Immature natural killer cell (primary cell): Measurements from ENCODE around the gene GRM7. TPM values are rescaled to one million over a fixed set of nuclear protein-coding genes. Genes with fewer than 3 reads are reported as not detected.

Source experiments
- DNase-seq, 3 donors: peaks; one replicate each; pipeline ENCODE4 v3.0.0; 2022; ENCODE audit warnings: mixed read lengths in 1 of 3
- H3K27ac Mint-ChIP-seq, 6 donors: one replicate each; pipeline ENCODE4 v1.8.0; 2020; ENCODE audit warnings: mixed read lengths in 6 of 6, mild to moderate bottlenecking in 5 of 6, inconsistent platforms in 4 of 6, moderate library complexity in 3 of 6
- H3K27me3 Mint-ChIP-seq, 3 donors: one replicate each; pipeline ENCODE4 v1.8.0; 2020 to 2021; ENCODE audit warnings: low read depth in 3 of 3, mild to moderate bottlenecking in 3 of 3, mixed read lengths in 3 of 3, moderate library complexity in 3 of 3, inconsistent platforms in 1 of 3
- H3K36me3 Mint-ChIP-seq, 3 donors: one replicate each; pipeline ENCODE4 v1.8.0; 2020; ENCODE audit warnings: mixed read lengths in 3 of 3, inconsistent platforms in 2 of 3, mild to moderate bottlenecking in 2 of 3
- H3K4me1 Mint-ChIP-seq, 2 donors: one replicate each; pipeline ENCODE4 v1.8.0; 2020; ENCODE audit warnings: inconsistent platforms in 2 of 2, mild to moderate bottlenecking in 2 of 2, mixed read lengths in 2 of 2, moderate library complexity in 1 of 2
- H3K4me3 Mint-ChIP-seq, 5 donors: one replicate each; pipeline ENCODE4 v1.8.0; 2020; ENCODE audit warnings: mild to moderate bottlenecking in 5 of 5, mixed read lengths in 5 of 5, inconsistent platforms in 3 of 5, moderate library complexity in 3 of 5
- H3K9me3 Mint-ChIP-seq, 6 donors: one replicate each; pipeline ENCODE4 v1.8.0; 2020; ENCODE audit warnings: mild to moderate bottlenecking in 6 of 6, mixed read lengths in 6 of 6, inconsistent platforms in 4 of 6, moderate library complexity in 3 of 6
- polyA plus RNA-seq, 3 donors: library from polyadenylated mRNA; unstranded; fragments of 300-500 nt; fragmentation: Illumina TruSeq; gene quantifications; one replicate each; pipeline ENCODE4 v1.2.3, GENCODE V29; 2021

Gene GRM7
- polyA plus RNA-seq, 3 donors from 2014 or later, result not detected

DNA sequence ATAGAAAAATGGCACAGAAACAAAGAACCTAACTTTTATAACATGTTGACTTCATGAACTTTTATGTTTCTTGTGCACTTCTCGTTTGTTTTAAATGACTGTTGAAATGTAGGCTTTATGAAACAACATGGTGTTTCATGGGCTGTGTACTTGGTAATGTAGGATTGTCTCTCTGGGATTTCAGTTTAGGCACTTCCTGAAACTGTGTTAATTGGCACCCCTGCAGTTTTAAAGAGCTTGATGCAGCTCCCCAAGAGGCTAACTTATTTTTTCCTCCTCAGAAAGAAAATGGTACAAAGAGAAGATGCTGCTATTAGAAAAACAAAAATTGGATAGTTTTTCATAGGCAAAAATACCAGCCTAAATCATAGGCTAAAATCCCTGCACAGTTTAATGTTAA is 239.2 kb downstream of the GRM7 start:
- no peaks in the 10 kb centered on the region for H3K27me3 Mint-ChIP-seq
- H3K4me3 Mint-ChIP-seq, result no peak overlapping the region
- H3K27ac Mint-ChIP-seq, result no peak overlapping the region
- DNase-seq, result no peak
- peaks cover 5 to 16% (median 7%) of the 10 kb centered on the region in 6 donors for H3K9me3 Mint-ChIP-seq
- H3K4me1 Mint-ChIP-seq, result no peaks in the 10 kb centered on the region
- H3K36me3 Mint-ChIP-seq, result no peaks in the 10 kb centered on the region

- no peak overlapping the region for H3K27ac Mint-ChIP-seq
- no peak overlapping the region for H3K4me3 Mint-ChIP-seq
- no peaks in the 10 kb centered on the region for H3K4me1 Mint-ChIP-seq
- peaks cover 0 to 2% (median 0%) of the 10 kb centered on the region in 3 donors for H3K27me3 Mint-ChIP-seq
- no peaks in the 10 kb centered on the region for H3K36me3 Mint-ChIP-seq
- peaks cover 0 to 23% (median 3%) of the 10 kb centered on the region in 6 donors for H3K9me3 Mint-ChIP-seq
- DNase-seq, result no peak
These were observed 245.7 kb downstream of the GRM7 start for GRCh38 chr3:7106635-7107034.

- Mint-ChIP-seq H3K4me1 (no peaks in the 10 kb centered on the region), H3K36me3 (no peaks in the 10 kb centered on the region), H3K27me3 (peaks cover 0 to 4% (median 2%) of the 10 kb centered on the region in 3 donors), H3K27ac (no peak overlapping the region), H3K9me3 (peaks cover 0 to 22% (median 2%) of the 10 kb centered on the region in 6 donors), H3K4me3 (no peak overlapping the region)
- DNase-seq, result no peak
These were observed 251.7 kb downstream of the GRM7 start for GRCh38 chr3:7112523-7113056.

- Mint-ChIP-seq H3K4me1 (no peaks in the 10 kb centered on the region), H3K9me3 (peaks cover 0 to 7% (median 0%) of the 10 kb centered on the region in 6 donors), H3K36me3 (no peaks in the 10 kb centered on the region), H3K27me3 (peaks cover 0 to 2% (median 1%) of the 10 kb centered on the region in 3 donors), H3K4me3 (no peak overlapping the region), H3K27ac (no peak overlapping the region)
- DNase-seq, result no peak
These were observed 283.9 kb downstream of the GRM7 start for GRCh38 chr3:7144697-7145308.

- Mint-ChIP-seq H3K4me3 (no peak overlapping the region), H3K27me3 (peaks cover 0 to 2% (median 0%) of the 10 kb centered on the region in 3 donors), H3K9me3 (peaks cover 0 to 7% (median 0%) of the 10 kb centered on the region in 6 donors), H3K27ac (no peak overlapping the region), H3K4me1 (no peaks in the 10 kb centered on the region), H3K36me3 (no peaks in the 10 kb centered on the region)
- no peak for DNase-seq
These were observed 285.6 kb downstream of the GRM7 start for GRCh38 chr3:7146529-7146928.

DNA sequence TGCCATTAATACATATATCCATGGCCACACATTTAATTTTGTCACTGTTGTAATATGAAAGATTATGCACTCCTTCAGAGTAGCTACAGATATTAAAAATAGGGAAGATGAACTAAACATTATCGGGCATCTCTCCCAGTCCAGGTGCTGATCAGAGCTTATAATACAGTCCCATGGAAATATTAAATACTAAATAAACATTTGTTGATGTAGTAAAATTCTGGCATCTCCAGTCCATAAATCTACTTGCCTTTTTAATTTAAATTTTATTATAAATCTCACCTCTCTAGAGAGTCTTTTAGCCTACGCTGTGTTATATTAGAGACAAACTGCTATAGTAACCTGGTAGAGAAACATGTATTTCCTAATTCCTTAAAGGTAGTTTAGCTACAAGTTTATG is 297.6 kb downstream of the GRM7 start:
- no peak for DNase-seq
- Mint-ChIP-seq H3K9me3 (peaks cover 0 to 10% (median under 1%) of the 10 kb centered on the region in 6 donors), H3K27me3 (peaks cover 0 to 2% (median 0%) of the 10 kb centered on the region in 3 donors)

DNA sequence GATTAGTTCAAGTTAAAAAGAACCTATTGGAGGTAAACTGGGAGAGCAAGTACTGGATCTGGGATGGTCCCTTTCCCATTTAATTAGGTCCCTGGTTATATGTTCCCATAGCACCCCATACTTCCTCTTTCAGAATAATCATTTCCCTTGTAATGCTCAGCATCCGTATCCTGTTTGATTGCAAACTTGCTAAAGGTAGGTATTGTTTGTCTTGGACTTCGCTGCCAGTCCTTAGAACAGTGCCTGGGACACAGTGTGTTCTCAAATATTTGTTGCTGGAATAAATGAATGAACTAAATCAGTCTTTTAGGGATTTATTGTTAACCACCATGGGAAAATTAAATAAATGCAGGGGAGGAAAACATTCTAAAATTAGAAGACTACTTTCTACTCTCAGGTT is 299.8 kb downstream of the GRM7 start:
- no peak overlapping the region for H3K27ac Mint-ChIP-seq
- no peaks in the 10 kb centered on the region for H3K4me1 Mint-ChIP-seq
- peaks cover 0 to 15% (median under 1%) of the 10 kb centered on the region in 6 donors for H3K9me3 Mint-ChIP-seq
- H3K27me3 Mint-ChIP-seq, result peaks cover 0 to 2% (median 0%) of the 10 kb centered on the region in 3 donors
- no peak for DNase-seq
- no peak overlapping the region for H3K4me3 Mint-ChIP-seq
- H3K36me3 Mint-ChIP-seq, result no peaks in the 10 kb centered on the region

More for the DNA sequence above, 297.6 kb downstream of the GRM7 start:
- no peaks in the 10 kb centered on the region for H3K4me1 Mint-ChIP-seq
- no peaks in the 10 kb centered on the region for H3K36me3 Mint-ChIP-seq
- no peak overlapping the region for H3K27ac Mint-ChIP-seq
- no peak overlapping the region for H3K4me3 Mint-ChIP-seq

GRCh38 chr3:7166460-7166859 is 305.5 kb downstream of the GRM7 start:
- Mint-ChIP-seq H3K4me1 (no peaks in the 10 kb centered on the region), H3K27me3 (peaks cover 0 to 2% (median 0%) of the 10 kb centered on the region in 3 donors), H3K36me3 (no peaks in the 10 kb centered on the region), H3K9me3 (peaks cover 0 to 15% (median 0%) of the 10 kb centered on the region in 6 donors), H3K4me3 (no peak overlapping the region), H3K27ac (no peak overlapping the region)
- DNase-seq, result no peak

- H3K4me3 Mint-ChIP-seq, result no peak overlapping the region
- no peaks in the 10 kb centered on the region for H3K4me1 Mint-ChIP-seq
- DNase-seq, result no peak
- H3K27me3 Mint-ChIP-seq, result peaks cover 0 to 2% (median 0%) of the 10 kb centered on the region in 3 donors
- H3K9me3 Mint-ChIP-seq, result peaks cover 0 to 6% (median 0%) of the 10 kb centered on the region in 6 donors
- H3K36me3 Mint-ChIP-seq, result no peaks in the 10 kb centered on the region
- no peak overlapping the region for H3K27ac Mint-ChIP-seq
These were observed 310.6 kb downstream of the GRM7 start for GRCh38 chr3:7171493-7171892.

DNA sequence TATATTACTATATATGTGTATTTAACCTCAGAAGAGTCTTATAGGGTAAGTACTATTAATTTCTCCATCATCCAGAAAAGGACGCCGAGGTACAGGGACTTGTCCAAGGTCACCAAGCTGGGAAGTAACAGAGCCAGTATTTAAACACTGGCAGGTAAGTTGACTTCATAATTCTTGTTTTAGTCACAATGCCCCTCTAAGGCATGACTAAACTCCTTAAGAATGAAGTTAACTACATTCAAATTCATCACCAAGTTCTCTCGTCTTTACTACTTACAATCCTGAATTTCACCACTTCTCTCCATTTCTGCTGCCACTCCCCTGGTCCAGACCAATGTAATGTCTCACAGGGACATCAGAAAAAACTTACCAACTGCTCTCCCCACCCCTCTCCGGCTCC is 312.1 kb downstream of the GRM7 start:
- peaks cover 0 to 6% (median 0%) of the 10 kb centered on the region in 6 donors for H3K9me3 Mint-ChIP-seq
- H3K36me3 Mint-ChIP-seq, result no peaks in the 10 kb centered on the region
- no peak overlapping the region for H3K4me3 Mint-ChIP-seq
- no peak overlapping the region for H3K27ac Mint-ChIP-seq
- peaks cover 0 to 4% (median 0%) of the 10 kb centered on the region in 3 donors for H3K27me3 Mint-ChIP-seq
- H3K4me1 Mint-ChIP-seq, result no peaks in the 10 kb centered on the region
- no peak for DNase-seq

GRCh38 chr3:7188551-7188950 is 327.6 kb downstream of the GRM7 start:
- H3K4me1 Mint-ChIP-seq, result no peaks in the 10 kb centered on the region
- DNase-seq, result no peak
- H3K9me3 Mint-ChIP-seq, result peaks cover 0 to 2% (median 0%) of the 10 kb centered on the region in 6 donors
- no peaks in the 10 kb centered on the region for H3K27me3 Mint-ChIP-seq
- H3K4me3 Mint-ChIP-seq, result no peak overlapping the region
- peaks cover 0 to 4% (median 0%) of the 10 kb centered on the region in 3 donors for H3K36me3 Mint-ChIP-seq
- no peak overlapping the region for H3K27ac Mint-ChIP-seq

- no peaks in the 10 kb centered on the region for H3K4me1 Mint-ChIP-seq
- no peak for DNase-seq
- peaks cover 0 to 2% (median 0%) of the 10 kb centered on the region in 6 donors for H3K9me3 Mint-ChIP-seq
- peaks cover 0 to 4% (median 0%) of the 10 kb centered on the region in 3 donors for H3K36me3 Mint-ChIP-seq
- H3K27me3 Mint-ChIP-seq, result no peaks in the 10 kb centered on the region
- no peak overlapping the region for H3K4me3 Mint-ChIP-seq
- H3K27ac Mint-ChIP-seq, result no peak overlapping the region
These were observed 329.2 kb downstream of the GRM7 start for GRCh38 chr3:7190095-7190494.

- no peaks in the 10 kb centered on the region for H3K4me1 Mint-ChIP-seq
- H3K4me3 Mint-ChIP-seq, result no peak overlapping the region
- DNase-seq, result no peak
- H3K27me3 Mint-ChIP-seq, result no peaks in the 10 kb centered on the region
- peaks cover 0 to 4% (median 0%) of the 10 kb centered on the region in 3 donors for H3K36me3 Mint-ChIP-seq
- no peaks in the 10 kb centered on the region for H3K9me3 Mint-ChIP-seq
- no peak overlapping the region for H3K27ac Mint-ChIP-seq
These were observed 332.4 kb downstream of the GRM7 start for GRCh38 chr3:7193269-7193668.

DNA sequence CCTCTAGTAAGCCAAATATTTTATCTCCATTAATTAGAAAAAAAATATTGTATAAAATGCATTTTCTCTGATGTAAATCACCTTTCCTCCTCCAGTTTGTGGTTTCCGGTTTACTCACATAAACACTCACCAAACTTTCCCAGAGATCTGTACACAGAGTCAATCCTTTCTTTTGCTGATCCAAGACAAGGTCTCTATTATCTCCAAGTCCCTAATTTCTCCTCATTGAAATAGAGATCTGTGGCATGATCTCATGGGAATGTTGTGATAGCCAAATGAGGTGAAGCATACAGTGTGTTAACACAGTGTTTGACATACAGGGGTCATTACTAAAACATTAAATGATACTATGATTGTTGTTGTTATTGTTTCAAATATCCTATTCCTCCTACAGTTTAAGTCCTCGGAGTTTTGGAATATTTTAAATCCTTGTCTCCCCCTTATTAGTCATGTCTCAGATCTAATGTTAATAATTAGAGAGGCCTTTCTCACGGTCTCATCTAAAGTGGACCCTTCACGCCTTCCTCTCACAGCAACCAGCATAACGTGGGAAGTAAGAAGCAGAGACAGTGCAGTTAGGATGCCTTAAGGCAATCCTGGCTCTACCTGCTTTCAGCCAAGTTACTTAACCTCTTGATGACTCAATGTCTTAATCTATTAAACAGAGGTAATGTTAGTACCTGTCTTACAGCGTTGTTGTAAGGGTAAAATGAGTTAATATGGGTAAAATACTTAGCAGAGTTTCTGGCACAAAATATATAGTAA is 333.3 kb downstream of the GRM7 start:
- Mint-ChIP-seq H3K27me3 (no peaks in the 10 kb centered on the region), H3K4me3 (no peak overlapping the region), H3K9me3 (no peaks in the 10 kb centered on the region), H3K36me3 (peaks cover 0 to 4% (median 0%) of the 10 kb centered on the region in 3 donors), H3K4me1 (no peaks in the 10 kb centered on the region), H3K27ac (no peak overlapping the region)
- no peak for DNase-seq
